K562 (cell line): Measurements from ENCODE around the gene OR52A5. TPM values are rescaled to one million over a fixed set of nuclear protein-coding genes. Genes with fewer than 3 reads are reported as not detected.

Experiments
- ATF4 ChIP-seq: fragments of 450-650 bp; formaldehyde crosslinking; IDR thresholded peaks from 2 replicates; pipeline ENCODE4 v1.4.0; 2022; ENCODE audit warnings: mild to moderate bottlenecking, moderate library complexity
- CC2D1A ChIP-seq: fragments of 450-650 bp; IDR thresholded peaks from 2 replicates; pipeline ENCODE4 v1.6.1; 2017; ENCODE audit warnings: mild to moderate bottlenecking
- CHCHD3 ChIP-seq: fragments of 250-450 bp; sonication (Bioruptor Pico); IDR thresholded peaks from 2 replicates; pipeline ENCODE4 v2.1.2; 2022; ENCODE audit warnings: mild to moderate bottlenecking
- CREM ChIP-seq: IDR thresholded peaks from 2 replicates; pipeline ENCODE4 v1.6.1; 2014; ENCODE audit warnings: antibody characterized with exemption, low read depth
- CXXC5 ChIP-seq: fragments of 250-450 bp; sonication (Bioruptor Pico); IDR thresholded peaks from 2 replicates; pipeline ENCODE4 v1.8.0; 2022; ENCODE audit warnings: inconsistent platforms, mild to moderate bottlenecking, moderate library complexity
- DMBX1 ChIP-seq: fragments of 250-450 bp; sonication (Bioruptor Pico); IDR thresholded peaks from 2 replicates; pipeline ENCODE4 v1.8.0; 2022; ENCODE audit warnings: inconsistent platforms, mild to moderate bottlenecking, moderate library complexity, borderline replicate concordance
- KDM2B ChIP-seq: fragments of 250-450 bp; sonication (Bioruptor Pico); IDR thresholded peaks from 2 replicates; pipeline ENCODE4 v1.8.0; 2021; ENCODE audit warnings: mild to moderate bottlenecking, moderate library complexity
- KLF1 ChIP-seq: fragments of 450-650 bp; IDR thresholded peaks from 2 replicates; pipeline ENCODE4 v1.6.1; 2016; ENCODE audit warnings: missing genetic modification characterization, missing compliant biosample characterization
- LCOR ChIP-seq: sonication (generic); formaldehyde crosslinking; IDR thresholded peaks from 2 replicates; pipeline ENCODE4 v1.8.0; 2022; ENCODE audit warnings: mild to moderate bottlenecking, missing genetic modification reagents
- MAFF ChIP-seq: IDR thresholded peaks from 2 replicates; pipeline ENCODE4 v1.6.1; 2012; ENCODE audit warnings: low read length, improper control_type of control experiment
- NR3C1 ChIP-seq: sonication (generic); formaldehyde crosslinking; IDR thresholded peaks from 2 replicates; pipeline ENCODE4 v1.8.1; 2022; ENCODE audit warnings: missing genetic modification reagents
- RFX7 ChIP-seq: fragments of 250-450 bp; sonication (Bioruptor Pico); IDR thresholded peaks from 2 replicates; pipeline ENCODE4 v1.5.1; 2021; ENCODE audit warnings: mild to moderate bottlenecking
- SMAD3 ChIP-seq: fragments of 450-650 bp; formaldehyde crosslinking; conservative IDR thresholded peaks from 2 replicates; pipeline ENCODE4 v1.4.0; 2020; ENCODE audit warnings: mild to moderate bottlenecking
- SMARCE1 ChIP-seq: fragments of 450-650 bp; IDR thresholded peaks from 2 replicates; pipeline ENCODE4 v1.7.1; 2016; ENCODE audit warnings: mild to moderate bottlenecking
- SNIP1 ChIP-seq: fragments of 450-650 bp; IDR thresholded peaks from 2 replicates; pipeline ENCODE4 v1.7.1; 2017; ENCODE audit warnings: low read depth, mild to moderate bottlenecking
- TAF7 ChIP-seq: fragments of 450-650 bp; IDR thresholded peaks from 2 replicates; pipeline ENCODE4 v1.6.1; 2016; ENCODE audit warnings: missing genetic modification characterization, missing compliant biosample characterization
- U2AF1 ChIP-seq: fragments of 200-400 bp; formaldehyde crosslinking; optimal IDR thresholded peaks from 2 replicates; pipeline ENCODE3; 2017; ENCODE audit warnings: mild to moderate bottlenecking, low read depth, low read length, moderate library complexity
- ZBTB1 ChIP-seq: sonication (generic); formaldehyde crosslinking; IDR thresholded peaks from 2 replicates; pipeline ENCODE4 v1.8.1; 2023; ENCODE audit warnings: missing genetic modification reagents, low read depth, mild to moderate bottlenecking, borderline replicate concordance
- ZBTB9 ChIP-seq: fragments of 450-650 bp; formaldehyde crosslinking; IDR thresholded peaks from 2 replicates; pipeline ENCODE4 v1.4.0; 2020; ENCODE audit warnings: mild to moderate bottlenecking, moderate library complexity
- ZNF197 ChIP-seq: fragments of 200-800 bp; sonication (Bioruptor generic); IDR thresholded peaks from 2 replicates; pipeline ENCODE4 v1.6.1; 2016; ENCODE audit warnings: low read depth, missing genetic modification characterization, missing compliant biosample characterization
- ZNF274 ChIP-seq: IDR thresholded peaks from 2 replicates; pipeline ENCODE4 v1.6.1; 2011; ENCODE audit warnings: low read depth, mild to moderate bottlenecking, low read length, moderate library complexity, borderline replicate concordance
- polyA plus RNA-seq, 8 experiments: library from polyadenylated mRNA; depleted of rRNA in 4 of 8; stranded (reverse) in 5 of 8; unstranded in 3 of 8; fragments of >200 nt; fragmentation: Nextera tagmentation in 2 of 8; fragmentation: Illumina TruSeq in 1 of 8; extraction: Ambion mirVana in 2 of 8; extraction: Trizol in 1 of 8; gene quantifications; 2 replicates each; pipeline versions ENCODE4 v1.2.1 to v1.2.3, GENCODE V29; 2011 to 2014; ENCODE audit warnings: inconsistent platforms in 1 of 8, missing spikeins in 1 of 8
- total RNA-seq, 7 experiments: library from RNA; depleted of rRNA in 6 of 7; stranded (reverse); fragments of >200 nt in 6 of 7; fragmentation: Illumina TruSeq in 2 of 7; extraction: Trizol in 2 of 7; gene quantifications; 2 replicates each; pipeline versions ENCODE4 v1.2.1 to v1.2.3, GENCODE V29; 2011 to 2021; ENCODE audit warnings: low replicate concordance in 1 of 7
- TF ChIP-seq, protein P1 (sequence below): fragments of 250-450 bp; sonication (Bioruptor Pico); IDR thresholded peaks from 2 replicates; pipeline ENCODE4 v1.8.0; 2021; ENCODE audit warnings: moderate library complexity, mild to moderate bottlenecking, inconsistent platforms
- TF ChIP-seq, protein P2 (sequence below): sonication (generic); formaldehyde crosslinking; IDR thresholded peaks from 2 replicates; pipeline ENCODE4 v1.8.1; 2023; ENCODE audit warnings: mild to moderate bottlenecking, missing genetic modification reagents
- TF ChIP-seq, protein P3 (sequence below): fragments of 450-650 bp; IDR thresholded peaks from 2 replicates; pipeline ENCODE4 v1.6.1; 2016

Gene OR52A5
- total and polyA plus RNA-seq, 9 of the 15 experiments (the other 6 are each of a cell fraction or from before 2014, with no cell fraction given): 0.04 to 1.1 (median 0.94) TPM; not detected in 6

- TF ChIP-seq LCOR (CRISPR knock-in tag) (0 out of 2 replicates have a peak, but pooled peaks have one; percentile 22), MAFF (no peak; the same call in 1 of the 2 replicates), CXXC5 (peak; percentile 66), TAF7 (no peak), ZNF197 (CRISPR knock-in tag) (no peak), ATF4 (peak; percentile 64), NR3C1 (CRISPR knock-in tag) (no peak), U2AF1 (no peak), SMARCE1 (peak; percentile 75), ZBTB9 (CRISPR knock-in tag) (peak; percentile 82; the same call in 1 of the 2 replicates), SNIP1 (no peak), SMAD3 (peak; percentile 85), DMBX1 (peak; percentile 84; the same call in 1 of the 2 replicates), ZBTB1 (no peak), CHCHD3 (no peak), KLF1 (no peak), KDM2B (CRISPR knock-in tag) (no peak), ZNF274 (peak; percentile 67; the same call in 1 of the 2 replicates), CREM (peak; percentile 66), CC2D1A (peak; percentile 95), RFX7 (CRISPR knock-in tag) (no peak)
- TF ChIP-seq, protein P1, sequence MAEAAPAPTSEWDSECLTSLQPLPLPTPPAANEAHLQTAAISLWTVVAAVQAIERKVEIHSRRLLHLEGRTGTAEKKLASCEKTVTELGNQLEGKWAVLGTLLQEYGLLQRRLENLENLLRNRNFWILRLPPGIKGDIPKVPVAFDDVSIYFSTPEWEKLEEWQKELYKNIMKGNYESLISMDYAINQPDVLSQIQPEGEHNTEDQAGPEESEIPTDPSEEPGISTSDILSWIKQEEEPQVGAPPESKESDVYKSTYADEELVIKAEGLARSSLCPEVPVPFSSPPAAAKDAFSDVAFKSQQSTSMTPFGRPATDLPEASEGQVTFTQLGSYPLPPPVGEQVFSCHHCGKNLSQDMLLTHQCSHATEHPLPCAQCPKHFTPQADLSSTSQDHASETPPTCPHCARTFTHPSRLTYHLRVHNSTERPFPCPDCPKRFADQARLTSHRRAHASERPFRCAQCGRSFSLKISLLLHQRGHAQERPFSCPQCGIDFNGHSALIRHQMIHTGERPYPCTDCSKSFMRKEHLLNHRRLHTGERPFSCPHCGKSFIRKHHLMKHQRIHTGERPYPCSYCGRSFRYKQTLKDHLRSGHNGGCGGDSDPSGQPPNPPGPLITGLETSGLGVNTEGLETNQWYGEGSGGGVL (CRISPR knock-in tag): no peak
- TF ChIP-seq, protein P2, sequence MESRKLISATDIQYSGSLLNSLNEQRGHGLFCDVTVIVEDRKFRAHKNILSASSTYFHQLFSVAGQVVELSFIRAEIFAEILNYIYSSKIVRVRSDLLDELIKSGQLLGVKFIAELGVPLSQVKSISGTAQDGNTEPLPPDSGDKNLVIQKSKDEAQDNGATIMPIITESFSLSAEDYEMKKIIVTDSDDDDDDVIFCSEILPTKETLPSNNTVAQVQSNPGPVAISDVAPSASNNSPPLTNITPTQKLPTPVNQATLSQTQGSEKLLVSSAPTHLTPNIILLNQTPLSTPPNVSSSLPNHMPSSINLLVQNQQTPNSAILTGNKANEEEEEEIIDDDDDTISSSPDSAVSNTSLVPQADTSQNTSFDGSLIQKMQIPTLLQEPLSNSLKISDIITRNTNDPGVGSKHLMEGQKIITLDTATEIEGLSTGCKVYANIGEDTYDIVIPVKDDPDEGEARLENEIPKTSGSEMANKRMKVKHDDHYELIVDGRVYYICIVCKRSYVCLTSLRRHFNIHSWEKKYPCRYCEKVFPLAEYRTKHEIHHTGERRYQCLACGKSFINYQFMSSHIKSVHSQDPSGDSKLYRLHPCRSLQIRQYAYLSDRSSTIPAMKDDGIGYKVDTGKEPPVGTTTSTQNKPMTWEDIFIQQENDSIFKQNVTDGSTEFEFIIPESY: no peak
- TF ChIP-seq, protein P3, sequence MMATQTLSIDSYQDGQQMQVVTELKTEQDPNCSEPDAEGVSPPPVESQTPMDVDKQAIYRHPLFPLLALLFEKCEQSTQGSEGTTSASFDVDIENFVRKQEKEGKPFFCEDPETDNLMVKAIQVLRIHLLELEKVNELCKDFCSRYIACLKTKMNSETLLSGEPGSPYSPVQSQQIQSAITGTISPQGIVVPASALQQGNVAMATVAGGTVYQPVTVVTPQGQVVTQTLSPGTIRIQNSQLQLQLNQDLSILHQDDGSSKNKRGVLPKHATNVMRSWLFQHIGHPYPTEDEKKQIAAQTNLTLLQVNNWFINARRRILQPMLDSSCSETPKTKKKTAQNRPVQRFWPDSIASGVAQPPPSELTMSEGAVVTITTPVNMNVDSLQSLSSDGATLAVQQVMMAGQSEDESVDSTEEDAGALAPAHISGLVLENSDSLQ: peak; percentile 53
Measured at GRCh38 chr11:5151713-5152153, 13.6 kb upstream of the OR52A5 start (continued).
